ENCODE measurements around the gene SRPK3.

DNA sequence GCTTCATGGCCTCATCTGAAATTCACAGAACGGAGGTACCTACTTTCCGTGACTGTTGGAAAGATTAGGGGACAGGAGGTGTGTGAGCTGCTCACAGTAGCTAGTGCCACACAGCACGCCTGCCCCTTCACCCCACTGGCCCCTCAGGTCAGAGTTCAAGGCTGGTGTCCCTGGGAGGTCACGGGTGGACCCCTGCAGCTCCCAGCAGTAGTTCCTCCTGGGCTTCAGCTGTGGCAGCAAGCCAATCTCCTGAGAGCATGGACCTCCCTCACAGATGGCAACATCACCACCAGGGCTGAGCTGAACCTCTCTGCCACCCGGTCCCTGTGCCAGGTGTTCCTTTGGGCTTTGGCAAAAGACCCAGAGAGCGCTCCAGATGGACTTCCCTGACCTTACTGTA lies 11.5 kb downstream of the SRPK3 start:
- TF ChIP-seq, protein P1, sequence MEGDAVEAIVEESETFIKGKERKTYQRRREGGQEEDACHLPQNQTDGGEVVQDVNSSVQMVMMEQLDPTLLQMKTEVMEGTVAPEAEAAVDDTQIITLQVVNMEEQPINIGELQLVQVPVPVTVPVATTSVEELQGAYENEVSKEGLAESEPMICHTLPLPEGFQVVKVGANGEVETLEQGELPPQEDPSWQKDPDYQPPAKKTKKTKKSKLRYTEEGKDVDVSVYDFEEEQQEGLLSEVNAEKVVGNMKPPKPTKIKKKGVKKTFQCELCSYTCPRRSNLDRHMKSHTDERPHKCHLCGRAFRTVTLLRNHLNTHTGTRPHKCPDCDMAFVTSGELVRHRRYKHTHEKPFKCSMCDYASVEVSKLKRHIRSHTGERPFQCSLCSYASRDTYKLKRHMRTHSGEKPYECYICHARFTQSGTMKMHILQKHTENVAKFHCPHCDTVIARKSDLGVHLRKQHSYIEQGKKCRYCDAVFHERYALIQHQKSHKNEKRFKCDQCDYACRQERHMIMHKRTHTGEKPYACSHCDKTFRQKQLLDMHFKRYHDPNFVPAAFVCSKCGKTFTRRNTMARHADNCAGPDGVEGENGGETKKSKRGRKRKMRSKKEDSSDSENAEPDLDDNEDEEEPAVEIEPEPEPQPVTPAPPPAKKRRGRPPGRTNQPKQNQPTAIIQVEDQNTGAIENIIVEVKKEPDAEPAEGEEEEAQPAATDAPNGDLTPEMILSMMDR (IDR thresholded peaks at IDR 0.05; ENCODE audit: low read length), result no peak
- no peak for TF ChIP-seq EZH2 (IDR thresholded peaks at IDR 0.05; ENCODE audit: borderline replicate concordance, low read length)
